Erythroblast (primary cell): Measurements from ENCODE around the gene PHF12.

Experiments
- GATA1 ChIP-seq: IDR thresholded peaks from 2 replicates; pipeline ENCODE4 v1.6.1; 2011; ENCODE audit warnings: low read depth, mild to moderate bottlenecking, control low read depth, low read length, moderate library complexity
- POLR2A ChIP-seq: IDR thresholded peaks from 2 replicates; pipeline ENCODE4 v1.6.1; 2011; ENCODE audit warnings: mild to moderate bottlenecking, low read length

- TF ChIP-seq POLR2A, result no peak
- no peak for TF ChIP-seq GATA1
Observed at GRCh38 chr17:28904800-28905199, 46.5 kb downstream of the PHF12 start.
